Erythroblast (primary cell): ENCODE data around the gene HIPK4.
A peak's percentile ranks its signal among the peaks of the same experiment; 100 is the strongest.

Experiments used
- GATA1 ChIP-seq: IDR thresholded peaks from 2 replicates; pipeline ENCODE4 v1.6.1; 2011; ENCODE audit warnings: low read depth, mild to moderate bottlenecking, control low read depth, low read length, moderate library complexity
- POLR2A ChIP-seq: IDR thresholded peaks from 2 replicates; pipeline ENCODE4 v1.6.1; 2011; ENCODE audit warnings: mild to moderate bottlenecking, low read length

DNA sequence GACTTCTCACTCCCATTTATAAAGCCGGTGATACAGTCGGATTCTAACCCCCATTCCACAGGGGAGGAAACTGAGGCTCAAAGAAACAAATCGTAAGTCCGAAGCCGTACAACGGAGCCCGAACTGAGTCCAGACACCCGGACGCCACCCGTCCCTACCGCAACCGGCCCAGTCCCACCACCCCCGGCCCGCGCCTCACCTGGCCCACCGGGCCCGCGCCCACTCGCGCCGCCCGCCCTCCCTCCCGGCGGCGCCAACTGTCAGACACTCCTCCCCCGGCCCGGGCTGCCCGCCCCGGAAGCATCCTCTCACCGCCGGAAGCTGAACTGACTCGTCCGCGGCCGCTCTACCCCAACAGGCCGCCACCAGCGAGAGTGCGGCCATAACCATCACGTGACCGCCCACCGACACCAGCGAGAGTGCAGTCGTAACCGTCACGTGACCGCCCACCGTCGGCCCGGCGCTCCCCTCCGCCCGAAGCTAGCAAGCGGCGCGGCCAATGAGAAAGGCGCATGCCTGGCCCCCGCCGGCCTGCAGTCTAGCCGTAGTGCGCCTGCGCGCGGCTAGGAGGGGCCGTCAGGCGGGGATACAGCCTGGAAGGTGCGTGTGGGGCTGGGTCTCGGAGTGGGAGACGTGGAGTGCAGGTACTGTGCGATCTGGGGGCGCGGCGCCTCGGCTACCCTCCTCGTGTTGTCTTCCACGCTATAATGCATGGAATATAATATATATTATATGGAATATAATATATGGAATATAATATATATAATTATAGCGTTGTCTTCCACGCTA, 41.7 kb downstream of the HIPK4 start, which contains the start of the genes C19orf47 and PLD3:
- TF ChIP-seq POLR2A (peak; percentile 69), GATA1 (no peak)
